ENCODE data around the gene SPTLC3.

DNA sequence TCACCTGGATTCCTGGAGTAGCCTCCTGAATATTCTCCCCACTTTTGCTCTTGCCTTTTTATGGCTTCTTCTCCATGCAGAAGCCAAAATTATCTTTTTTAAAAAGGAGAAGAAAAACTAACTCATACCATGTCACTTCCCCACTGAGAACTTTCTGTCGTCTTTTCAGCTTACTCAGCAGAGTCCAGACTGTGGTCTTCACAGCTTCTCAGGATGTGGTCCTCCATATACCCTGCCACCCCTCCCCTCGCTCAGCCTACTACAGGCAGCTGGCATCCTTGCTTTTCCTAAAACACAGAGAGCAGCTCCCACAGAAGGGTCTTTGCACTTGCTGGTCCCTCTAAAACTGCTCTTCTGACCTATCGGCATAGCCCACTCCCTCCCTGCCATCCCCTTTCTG lies 122.9 kb downstream of the SPTLC3 start:
- TF ChIP-seq, protein P1, sequence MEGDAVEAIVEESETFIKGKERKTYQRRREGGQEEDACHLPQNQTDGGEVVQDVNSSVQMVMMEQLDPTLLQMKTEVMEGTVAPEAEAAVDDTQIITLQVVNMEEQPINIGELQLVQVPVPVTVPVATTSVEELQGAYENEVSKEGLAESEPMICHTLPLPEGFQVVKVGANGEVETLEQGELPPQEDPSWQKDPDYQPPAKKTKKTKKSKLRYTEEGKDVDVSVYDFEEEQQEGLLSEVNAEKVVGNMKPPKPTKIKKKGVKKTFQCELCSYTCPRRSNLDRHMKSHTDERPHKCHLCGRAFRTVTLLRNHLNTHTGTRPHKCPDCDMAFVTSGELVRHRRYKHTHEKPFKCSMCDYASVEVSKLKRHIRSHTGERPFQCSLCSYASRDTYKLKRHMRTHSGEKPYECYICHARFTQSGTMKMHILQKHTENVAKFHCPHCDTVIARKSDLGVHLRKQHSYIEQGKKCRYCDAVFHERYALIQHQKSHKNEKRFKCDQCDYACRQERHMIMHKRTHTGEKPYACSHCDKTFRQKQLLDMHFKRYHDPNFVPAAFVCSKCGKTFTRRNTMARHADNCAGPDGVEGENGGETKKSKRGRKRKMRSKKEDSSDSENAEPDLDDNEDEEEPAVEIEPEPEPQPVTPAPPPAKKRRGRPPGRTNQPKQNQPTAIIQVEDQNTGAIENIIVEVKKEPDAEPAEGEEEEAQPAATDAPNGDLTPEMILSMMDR (IDR thresholded peaks at IDR 0.05), result no peak
- TF ChIP-seq POLR2A (IDR thresholded peaks at IDR 0.05), result no peak

All from adrenal gland (tissue), 5 donors.